ENCODE measurements around the gene PAQR5.

Gene PAQR5

GRCh38 chr15:69405110-69405509 is 106.4 kb downstream of the PAQR5 start:
- H3K4me1 ChIP-seq (ENCODE audit: insufficient read depth, low read length), result no peaks in the 10 kb centered on the region
- H3K4me2 ChIP-seq (ENCODE audit: insufficient read depth, low read length), result no peak overlapping the region
- H3K27me3 ChIP-seq (ENCODE audit: insufficient read depth, low read length, poor library complexity), result peaks cover 24% of the 10 kb centered on the region
- DNase-seq (no peak), ATAC-seq (ENCODE audit: insufficient read depth, low read depth) (no peak)
- no peaks in the 10 kb centered on the region for H3K9me3 ChIP-seq (ENCODE audit: insufficient read depth, low read length, severe bottlenecking)
- no peak overlapping the region for H2AFZ ChIP-seq (ENCODE audit: low read depth, low read length)
- H3K79me2 ChIP-seq (ENCODE audit: insufficient read depth, low read length), result no peaks in the 10 kb centered on the region
- TF ChIP-seq EZH2 (IDR thresholded peaks at IDR 0.05; ENCODE audit: borderline replicate concordance, low read depth, low read length, severe bottlenecking) (no peak), CTCF (IDR thresholded peaks at IDR 0.05; ENCODE audit: borderline replicate concordance, extremely low read depth, low read length, poor library complexity, severe bottlenecking) (no peak)
- H3K4me3 ChIP-seq (ENCODE audit: low read depth in 1 of 2, low read length in 2 of 2), result no peak overlapping the region
- no peak overlapping the region for H3K27ac ChIP-seq (ENCODE audit: low read length)
- H3K36me3 ChIP-seq (ENCODE audit: insufficient read depth, low read length), result no peaks in the 10 kb centered on the region
- no peak overlapping the region for H3K9ac ChIP-seq (ENCODE audit: low read depth, low read length)
- H4K20me1 ChIP-seq (ENCODE audit: insufficient read depth, low read length), result no peaks in the 10 kb centered on the region

- no peak overlapping the region for H3K9ac ChIP-seq (ENCODE audit: low read depth, low read length)
- DNase-seq (no peak), ATAC-seq (ENCODE audit: insufficient read depth, low read depth) (no peak)
- H3K4me3 ChIP-seq (ENCODE audit: low read depth in 1 of 2, low read length in 2 of 2), result no peak overlapping the region
- H3K4me2 ChIP-seq (ENCODE audit: insufficient read depth, low read length), result no peak overlapping the region
- no peak for TF ChIP-seq CTCF (IDR thresholded peaks at IDR 0.05; ENCODE audit: borderline replicate concordance, extremely low read depth, low read length, poor library complexity, severe bottlenecking)
- no peak for TF ChIP-seq EZH2 (IDR thresholded peaks at IDR 0.05; ENCODE audit: borderline replicate concordance, low read depth, low read length, severe bottlenecking)
- no peaks in the 10 kb centered on the region for H3K79me2 ChIP-seq (ENCODE audit: insufficient read depth, low read length)
- H3K36me3 ChIP-seq (ENCODE audit: insufficient read depth, low read length), result no peaks in the 10 kb centered on the region
- no peaks in the 10 kb centered on the region for H4K20me1 ChIP-seq (ENCODE audit: insufficient read depth, low read length)
- no peaks in the 10 kb centered on the region for H3K4me1 ChIP-seq (ENCODE audit: insufficient read depth, low read length)
- H2AFZ ChIP-seq (ENCODE audit: low read depth, low read length), result no peak overlapping the region
- peaks cover 36% of the 10 kb centered on the region for H3K27me3 ChIP-seq (ENCODE audit: insufficient read depth, low read length, poor library complexity)
- no peaks in the 10 kb centered on the region for H3K9me3 ChIP-seq (ENCODE audit: insufficient read depth, low read length, severe bottlenecking)
- H3K27ac ChIP-seq (ENCODE audit: low read length), result no peak overlapping the region
Observed at GRCh38 chr15:69407719-69408400, 109.1 kb downstream of the PAQR5 start.

DNA sequence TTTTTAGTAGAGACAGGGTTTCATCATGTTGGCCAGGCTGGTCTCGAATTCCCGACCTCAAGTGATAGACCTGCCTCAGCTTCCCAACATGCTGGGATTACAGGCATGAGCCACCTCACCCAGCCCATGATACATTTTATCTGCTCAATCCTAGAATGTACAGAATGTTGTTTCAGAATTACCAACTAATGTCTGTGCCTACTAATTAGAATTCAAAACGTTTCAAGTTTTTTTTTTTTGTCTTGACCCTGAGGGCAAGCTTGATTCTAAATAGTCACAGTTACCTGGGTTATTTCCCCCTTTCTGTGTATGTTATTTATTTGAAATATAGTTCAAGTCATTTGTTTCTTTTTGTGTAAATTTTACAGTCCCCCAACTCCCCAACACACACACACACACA is 110.1 kb downstream of the PAQR5 start:
- no peaks in the 10 kb centered on the region for H3K9me3 ChIP-seq (ENCODE audit: insufficient read depth, low read length, severe bottlenecking)
- H3K79me2 ChIP-seq (ENCODE audit: insufficient read depth, low read length), result no peaks in the 10 kb centered on the region
- H3K4me2 ChIP-seq (ENCODE audit: insufficient read depth, low read length), result no peak overlapping the region
- no peak for DNase-seq
- H2AFZ ChIP-seq (ENCODE audit: low read depth, low read length), result no peak overlapping the region
- peaks cover 31% of the 10 kb centered on the region for H3K27me3 ChIP-seq (ENCODE audit: insufficient read depth, low read length, poor library complexity)
- no peak for ATAC-seq (ENCODE audit: insufficient read depth, low read depth)
- H3K36me3 ChIP-seq (ENCODE audit: insufficient read depth, low read length), result no peaks in the 10 kb centered on the region
- TF ChIP-seq EZH2 (IDR thresholded peaks at IDR 0.05; ENCODE audit: borderline replicate concordance, low read depth, low read length, severe bottlenecking) (no peak), CTCF (IDR thresholded peaks at IDR 0.05; ENCODE audit: borderline replicate concordance, extremely low read depth, low read length, poor library complexity, severe bottlenecking) (no peak)
- H4K20me1 ChIP-seq (ENCODE audit: insufficient read depth, low read length), result no peaks in the 10 kb centered on the region
- no peak overlapping the region for H3K4me3 ChIP-seq (ENCODE audit: low read depth in 1 of 2, low read length in 2 of 2)
- H3K27ac ChIP-seq (ENCODE audit: low read length), result no peak overlapping the region
- no peak overlapping the region for H3K9ac ChIP-seq (ENCODE audit: low read depth, low read length)
- H3K4me1 ChIP-seq (ENCODE audit: insufficient read depth, low read length), result peaks cover 5% of the 10 kb centered on the region; the same call in 1 of the 2 replicates

All from DND-41 (cell line).